Suprapubic skin (tissue), 3 donors: ENCODE data around the gene TDO2.

Source experiments
- EP300 ChIP-seq: sonication (generic); formaldehyde crosslinking; IDR thresholded peaks from one replicate; pipeline ENCODE4 v1.6.1; 2017; ENCODE audit warnings: antibody characterized with exemption
- POLR2A ChIP-seq, 2 donors: fragments of 450-650 bp; IDR thresholded peaks; one replicate each; pipeline ENCODE4 v1.6.1; 2017; ENCODE audit warnings: antibody characterized with exemption in 2 of 2, mild to moderate bottlenecking in 2 of 2, moderate library complexity in 2 of 2
- TF ChIP-seq, protein P1 (sequence below), 2 donors: fragments of 200-600 bp in 1 of 2; fragments of 450-650 bp in 1 of 2; sonication (generic) in 1 of 2; IDR thresholded peaks; one replicate each; pipeline ENCODE4 v1.5.1; 2016 to 2019; ENCODE audit warnings: antibody characterized with exemption in 2 of 2, mild to moderate bottlenecking in 1 of 2, moderate library complexity in 1 of 2

DNA sequence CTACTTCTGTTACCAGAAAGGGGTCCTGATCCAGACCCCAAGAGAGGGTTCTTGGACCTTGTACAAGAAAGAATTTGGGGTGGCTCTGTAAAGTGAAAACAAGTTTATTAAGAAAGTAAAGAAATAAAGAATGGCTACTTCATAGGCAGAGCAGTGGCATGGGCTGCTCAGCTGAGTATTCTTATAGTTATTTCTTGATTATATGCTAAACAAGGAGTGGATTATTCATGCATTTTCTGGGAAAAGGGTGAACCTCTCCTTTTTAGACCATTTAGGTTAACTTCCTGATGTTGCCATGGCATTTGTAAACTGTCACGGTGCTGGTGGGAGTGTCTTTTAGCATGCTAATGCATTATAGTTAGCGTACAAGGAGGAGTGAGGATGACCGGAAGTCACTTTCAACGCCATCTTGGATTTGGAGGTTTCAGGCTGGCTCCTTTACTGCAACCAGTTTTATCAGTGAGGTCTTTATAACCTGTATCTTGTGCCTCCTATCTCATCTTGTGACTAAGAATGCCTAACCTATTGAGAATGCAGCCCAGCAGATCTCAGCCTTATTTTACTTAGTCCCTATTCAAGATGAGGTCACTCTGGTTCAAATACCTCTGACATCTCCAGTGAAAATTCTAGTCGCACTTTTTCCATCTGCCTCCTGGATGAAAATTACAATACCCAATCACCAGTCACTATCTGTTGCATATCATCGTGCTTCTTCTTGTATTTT lies 15.5 kb upstream of the TDO2 start:
- TF ChIP-seq EP300 (no peak), POLR2A (IDR thresholded peaks at IDR 0.05) (no peak)
- TF ChIP-seq, protein P1, sequence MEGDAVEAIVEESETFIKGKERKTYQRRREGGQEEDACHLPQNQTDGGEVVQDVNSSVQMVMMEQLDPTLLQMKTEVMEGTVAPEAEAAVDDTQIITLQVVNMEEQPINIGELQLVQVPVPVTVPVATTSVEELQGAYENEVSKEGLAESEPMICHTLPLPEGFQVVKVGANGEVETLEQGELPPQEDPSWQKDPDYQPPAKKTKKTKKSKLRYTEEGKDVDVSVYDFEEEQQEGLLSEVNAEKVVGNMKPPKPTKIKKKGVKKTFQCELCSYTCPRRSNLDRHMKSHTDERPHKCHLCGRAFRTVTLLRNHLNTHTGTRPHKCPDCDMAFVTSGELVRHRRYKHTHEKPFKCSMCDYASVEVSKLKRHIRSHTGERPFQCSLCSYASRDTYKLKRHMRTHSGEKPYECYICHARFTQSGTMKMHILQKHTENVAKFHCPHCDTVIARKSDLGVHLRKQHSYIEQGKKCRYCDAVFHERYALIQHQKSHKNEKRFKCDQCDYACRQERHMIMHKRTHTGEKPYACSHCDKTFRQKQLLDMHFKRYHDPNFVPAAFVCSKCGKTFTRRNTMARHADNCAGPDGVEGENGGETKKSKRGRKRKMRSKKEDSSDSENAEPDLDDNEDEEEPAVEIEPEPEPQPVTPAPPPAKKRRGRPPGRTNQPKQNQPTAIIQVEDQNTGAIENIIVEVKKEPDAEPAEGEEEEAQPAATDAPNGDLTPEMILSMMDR (IDR thresholded peaks at IDR 0.05), result no peak
